A549 (cell line): ENCODE measurements around the gene HOXA13. TPM values are rescaled to one million over a fixed set of nuclear protein-coding genes. Genes with fewer than 3 reads are reported as not detected.

Source experiments
- ATAC-seq, 2 experiments: fragments of 200-7000 bp in 1 of 2; fragments of >200 bp in 1 of 2; cut with Nextera tagmentation in 1 of 2; cut with Tn5 transposase in 1 of 2; 3 replicates each; pipeline versions ENCODE4 v1.8.0 to v1.9.1; 2018 to 2020; ENCODE audit warnings: mild to moderate bottlenecking in 1 of 2, moderate library complexity in 1 of 2
- CTCF ChIA-PET: fragments of 300-600 bp; sonication (Branson Sonifier 250); formaldehyde crosslinking; extraction: SDS; loops from one replicate; lab custom pipeline; 2021; ENCODE audit warnings: antibody characterized with exemption, inconsistent platforms; lab: Yijun Ruan, JAX
- POLR2A ChIA-PET: fragments of 350-600 bp; formaldehyde crosslinking; extraction: SDS; loops from one replicate; lab custom pipeline; 2021; ENCODE audit warnings: antibody characterized with exemption, inconsistent platforms; lab: Yijun Ruan, JAX
- DNase-seq, 2 experiments: peaks; one replicate each; pipeline versions ENCODE4 v3.0.0 to v3.0.0-alpha.2; 2011 to 2016; ENCODE audit warnings: low read depth in 1 of 2, low spot score in 1 of 2
- FAIRE-seq: peaks from 2 replicates; lab custom pipeline; 2011; peaks lifted over from hg19 to GRCh38; lab: Jason Lieb, UNC
- H3K27ac ChIP-seq, 2 experiments: fragments of >200 bp; sonication (Bioruptor Twin); formaldehyde crosslinking; 3 replicates each; pipeline ENCODE4 v1.5.1; 2016 to 2017
- H3K4me1 ChIP-seq: fragments of >200 bp; sonication (Bioruptor Twin); formaldehyde crosslinking; 3 replicates; pipeline ENCODE4 v1.6.1; 2016
- H3K4me2 ChIP-seq: fragments of >200 bp; sonication (Bioruptor Twin); formaldehyde crosslinking; 3 replicates; pipeline ENCODE4 v1.6.1; 2016
- H3K4me3 ChIP-seq: fragments of >200 bp; sonication (Bioruptor Twin); formaldehyde crosslinking; 3 replicates; pipeline ENCODE4 v1.5.1; 2016
- H3K9me3 ChIP-seq: fragments of >200 bp; sonication (Bioruptor Twin); formaldehyde crosslinking; 3 replicates; pipeline ENCODE4 v1.6.1; 2016
- CEBPB ChIP-seq, 2 experiments: fragments of >200 bp in 1 of 2; sonication (Bioruptor Twin) in 1 of 2; formaldehyde crosslinking in 1 of 2; IDR thresholded peaks; 2 replicates each; pipeline ENCODE4 v1.6.1; 2012 to 2016
- CHD4 ChIP-seq: fragments of 200-600 bp; sonication (generic); IDR thresholded peaks from 2 replicates; pipeline ENCODE4 v1.6.1; 2016; ENCODE audit warnings: antibody characterized with exemption, mild to moderate bottlenecking, borderline replicate concordance
- EHMT2 ChIP-seq: fragments of 200-600 bp; sonication (generic); IDR thresholded peaks from 2 replicates; pipeline ENCODE4 v1.6.1; 2016; ENCODE audit warnings: antibody characterized with exemption, low read depth, mild to moderate bottlenecking, moderate library complexity
- GATA3 ChIP-seq: IDR thresholded peaks from 2 replicates; pipeline ENCODE4 v1.6.1; 2012; ENCODE audit warnings: borderline replicate concordance
- HDAC2 ChIP-seq: fragments of 200-600 bp; sonication (generic); IDR thresholded peaks from 2 replicates; pipeline ENCODE4 v1.6.1; 2016
- HEYL ChIP-seq: fragments of 250-450 bp; sonication (Bioruptor Pico); IDR thresholded peaks from 2 replicates; pipeline ENCODE4 v1.8.0; 2021; ENCODE audit warnings: mild to moderate bottlenecking, moderate library complexity
- HOXA7 ChIP-seq: fragments of 250-450 bp; sonication (Bioruptor Pico); IDR thresholded peaks from 2 replicates; pipeline ENCODE4 v1.5.0; 2020; ENCODE audit warnings: mild to moderate bottlenecking, moderate library complexity
- HOXB13 ChIP-seq: fragments of 250-450 bp; sonication (Bioruptor Pico); IDR thresholded peaks from 2 replicates; pipeline ENCODE4 v1.5.0; 2020; ENCODE audit warnings: low read depth, mild to moderate bottlenecking, moderate library complexity
- JUNB ChIP-seq: fragments of >200 bp; sonication (Bioruptor Twin); formaldehyde crosslinking; IDR thresholded peaks from 2 replicates; pipeline ENCODE4 v1.6.1; 2016
- KDM5A ChIP-seq: fragments of 200-600 bp; sonication (generic); IDR thresholded peaks from 2 replicates; pipeline ENCODE4 v1.6.1; 2016; ENCODE audit warnings: antibody characterized with exemption, mild to moderate bottlenecking
- MAX ChIP-seq: IDR thresholded peaks from 2 replicates; pipeline ENCODE4 v1.6.1; 2012
- MYC ChIP-seq: IDR thresholded peaks from 2 replicates; pipeline ENCODE4 v1.6.1; 2012; ENCODE audit warnings: mild to moderate bottlenecking, inconsistent platforms, low read length, improper control_type of control experiment, borderline replicate concordance
- NFE2L2 ChIP-seq: fragments of 150-350 bp; conservative IDR thresholded peaks from 2 replicates; pipeline ENCODE4 v1.6.1; 2014; ENCODE audit warnings: low read length
- NPAS2 ChIP-seq: fragments of 250-450 bp; sonication (Bioruptor Pico); IDR thresholded peaks from 2 replicates; pipeline ENCODE4 v1.8.0; 2022; ENCODE audit warnings: mild to moderate bottlenecking, moderate library complexity, borderline replicate concordance
- NR3C1 ChIP-seq: fragments of >200 bp; sonication (Bioruptor Twin); formaldehyde crosslinking; IDR thresholded peaks from 3 replicates; pipeline ENCODE4 v1.6.1; 2017
- PHF8 ChIP-seq: fragments of 200-600 bp; sonication (generic); IDR thresholded peaks from 2 replicates; pipeline ENCODE4 v1.6.1; 2016; ENCODE audit warnings: low read depth, mild to moderate bottlenecking, antibody characterized with exemption, moderate library complexity, borderline replicate concordance
- POLR2A ChIP-seq: IDR thresholded peaks from 2 replicates; pipeline ENCODE4 v1.6.1; 2012; ENCODE audit warnings: mild to moderate bottlenecking, low read length
- RAD21 ChIP-seq, 2 experiments: fragments of >200 bp in 1 of 2; sonication (Bioruptor Twin) in 1 of 2; formaldehyde crosslinking in 1 of 2; IDR thresholded peaks in 1 of 2; conservative IDR thresholded peaks in 1 of 2; 2 replicates in 1 of 2; 3 replicates in 1 of 2; pipeline ENCODE4 v1.6.1; 2012 to 2018; ENCODE audit warnings: inconsistent platforms in 1 of 2
- RCOR1 ChIP-seq: fragments of 150-350 bp; IDR thresholded peaks from 2 replicates; pipeline ENCODE4 v1.6.1; 2014; ENCODE audit warnings: antibody characterized with exemption, low read length, low read depth
- USF2 ChIP-seq: fragments of 450-650 bp; IDR thresholded peaks from 2 replicates; pipeline ENCODE4 v1.6.1; 2014; ENCODE audit warnings: antibody characterized with exemption
- ZFP36 ChIP-seq: fragments of 450-650 bp; IDR thresholded peaks from 2 replicates; pipeline ENCODE4 v1.6.1; 2014; ENCODE audit warnings: borderline replicate concordance; ENCODE audit not compliant: partially characterized antibody
- ZNF302 ChIP-seq: fragments of 250-450 bp; sonication (Bioruptor Pico); IDR thresholded peaks from 2 replicates; pipeline ENCODE4 v1.9.0; 2021; ENCODE audit warnings: inconsistent platforms, mild to moderate bottlenecking, moderate library complexity
- WGBS: methylation state at CpG from one replicate; pipeline ENCODE4 v1.1.6; 2017; ENCODE audit errors: missing lambda C conversion rate; 5-methylcytosine and 5-hydroxymethylcytosine counted together
- polyA plus RNA-seq, 4 experiments: library from polyadenylated mRNA; depleted of rRNA in 3 of 4; stranded (reverse); fragments of >200 nt; fragmentation: RNase III in 1 of 4; extraction: RNeasy Plus Mini Kit Qiagen cat#74134 plus additional on column Dnase treatment in 1 of 4; gene quantifications; 2 replicates in 3 of 4; 3 replicates in 1 of 4; pipeline ENCODE4 v1.2.3, GENCODE V29; 2011 to 2017
- TF ChIP-seq, protein P1 (sequence below): IDR thresholded peaks from 2 replicates; pipeline ENCODE4 v1.6.1; 2012
- TF ChIP-seq, protein P2 (sequence below): fragments of 250-450 bp; sonication (Bioruptor Pico); IDR thresholded peaks from 2 replicates; pipeline ENCODE4 v1.5.0; 2021; ENCODE audit warnings: mild to moderate bottlenecking, moderate library complexity, borderline replicate concordance
- TF ChIP-seq, protein P3 (sequence below): fragments of 250-450 bp; sonication (Bioruptor Pico); IDR thresholded peaks from 2 replicates; pipeline ENCODE4 v1.5.0; 2020; ENCODE audit warnings: low read depth, mild to moderate bottlenecking, moderate library complexity

The HOXA13 gene
- polyA plus RNA-seq, 2 of the 4 experiments (the other 2 are of a cell fraction), result 2.2 to 2.7 TPM

DNA sequence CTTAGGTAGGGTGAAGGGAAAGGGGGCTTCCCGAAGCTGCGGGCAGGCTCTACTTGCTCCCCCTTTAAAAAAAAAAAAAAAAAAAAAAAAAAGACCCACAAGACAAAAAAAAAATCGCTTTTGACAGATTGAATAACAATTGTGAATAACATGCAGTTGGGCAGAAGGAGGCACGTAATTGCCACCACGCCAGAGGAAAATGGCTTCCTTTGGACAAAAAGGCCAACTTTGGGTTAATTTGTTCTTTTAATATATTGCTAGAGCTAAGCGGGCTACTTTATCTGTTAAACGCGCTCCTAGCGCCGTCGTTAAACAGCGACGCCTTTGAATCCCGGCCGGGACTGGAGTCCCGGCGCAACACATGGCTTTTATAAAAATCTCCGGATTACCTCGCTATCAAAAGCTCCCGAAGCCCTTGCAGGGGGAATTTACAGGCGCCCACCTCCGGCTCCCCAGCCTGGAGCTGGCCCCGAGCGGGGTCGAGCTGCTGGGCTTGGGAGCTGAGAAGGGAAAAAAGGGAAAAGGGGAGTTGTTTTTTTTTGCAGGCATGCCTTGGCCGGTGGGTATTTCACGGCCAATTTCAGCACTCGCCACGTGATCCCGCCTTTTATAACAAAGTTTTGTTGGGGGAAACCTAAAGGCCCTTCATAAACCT, 16.1 kb downstream of the HOXA13 start:
- TF ChIP-seq USF2 (peak; percentile 54), CEBPB (IDR thresholded peaks at IDR 0.05) (no peak), MAX (peak; percentile 59; the same call in 1 of the 2 replicates)
- TF ChIP-seq, all 56 proteins: peak for 2
- 60% methylated on average over 30 of the region's 30 CpGs for WGBS
- no peak for ATAC-seq
- peak overlapping the region; percentile 77 for H3K4me2 ChIP-seq
- peaks cover 27% of the 10 kb centered on the region for H3K4me1 ChIP-seq
- H3K4me3 ChIP-seq, result peak overlapping the region; percentile 49
- H3K27ac ChIP-seq, result peak overlapping the region; percentile 69 to 94
- POLR2A ChIA-PET, result interaction anchor here (0.7 kb wide), 1 partner anchor 9 kb away, joined by 4 read pairs; no protein-coding TSS in a partner anchor
- H3K9me3 ChIP-seq, result no peaks in the 10 kb centered on the region
- CTCF ChIA-PET, result interaction anchor here (1.5 to 4.2 kb wide), 2 partner anchors 12 to 873 kb away, joined by 3 to 27 read pairs; no protein-coding TSS in a partner anchor
- no peak for FAIRE-seq
- no peak for DNase-seq

DNA sequence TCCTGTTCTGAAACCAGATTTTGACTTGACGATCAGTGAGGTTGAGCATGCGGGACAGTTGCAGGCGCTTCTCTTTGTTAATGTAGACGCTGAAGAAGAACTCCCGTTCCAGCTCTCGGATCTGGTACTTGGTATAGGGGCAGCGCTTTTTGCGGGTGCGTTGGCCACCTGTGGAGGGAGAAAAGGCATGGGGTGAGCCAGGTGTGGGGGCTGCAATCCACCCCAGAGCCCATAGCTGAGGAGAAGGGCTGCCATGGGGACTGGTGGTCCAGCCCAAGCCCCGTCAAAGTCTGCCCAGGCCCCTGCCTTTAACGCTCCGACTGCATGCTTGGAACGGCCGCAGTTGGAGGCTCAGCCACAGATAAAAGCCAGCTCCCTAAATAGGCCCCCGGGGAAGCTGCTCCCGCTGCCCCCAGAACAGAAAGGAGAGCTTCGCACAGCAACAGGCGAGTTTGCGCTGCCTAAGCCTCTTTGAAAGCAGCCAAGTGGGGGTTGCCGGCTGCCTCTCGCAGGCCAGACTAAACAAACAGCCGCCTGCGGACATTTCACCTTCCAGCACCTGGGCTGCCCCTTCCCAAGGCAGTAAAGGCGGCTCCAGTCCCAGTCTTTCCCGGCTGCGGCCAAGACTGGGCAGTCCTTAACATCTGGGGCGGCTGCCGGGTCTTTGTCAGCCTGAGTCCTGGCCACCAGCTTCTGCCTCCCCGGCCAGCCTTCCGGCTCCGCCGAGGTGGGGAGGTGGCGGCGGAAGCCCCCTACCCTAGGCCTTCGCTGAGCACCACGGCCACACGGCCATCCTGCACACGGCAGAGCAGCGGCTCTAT, 16.8 kb downstream of the HOXA13 start:
- ATAC-seq, result no peak
- peak overlapping the region; percentile 77 for H3K4me2 ChIP-seq
- CTCF ChIA-PET, result interaction anchor here (1.2 to 2.1 kb wide), 5 partner anchors 12 to 874 kb away, joined by 3 to 6 read pairs (median 3); no protein-coding TSS in a partner anchor

GRCh38 chr7:27182285-27182841, 17.5 kb downstream of the HOXA13 start:
- Histone ChIP-seq H3K4me2 (no peak overlapping the region), H3K4me1 (peaks cover 27% of the 10 kb centered on the region), H3K9me3 (no peaks in the 10 kb centered on the region), H3K4me3 (no peak overlapping the region), H3K27ac (no peak overlapping the region)
- no peak for FAIRE-seq
- no peak for ATAC-seq
- no peak for DNase-seq
- ChIA-PET CTCF (interaction anchor here (1.2 to 2.1 kb wide), 5 partner anchors 9 to 53 kb away, joined by 3 to 6 read pairs (median 5); no protein-coding TSS in a partner anchor), POLR2A (no interaction called here)
- no peak for TF ChIP-seq NFE2L2
- no peak for TF ChIP-seq RCOR1
- no peak for TF ChIP-seq PHF8
- TF ChIP-seq RAD21 (conservative IDR thresholded peaks at IDR 0.05 in 1 of 2, IDR thresholded peaks at IDR 0.05 in 1 of 2), result no peak
- TF ChIP-seq HDAC2, result no peak
- no peak for TF ChIP-seq HEYL
- TF ChIP-seq, protein P1, sequence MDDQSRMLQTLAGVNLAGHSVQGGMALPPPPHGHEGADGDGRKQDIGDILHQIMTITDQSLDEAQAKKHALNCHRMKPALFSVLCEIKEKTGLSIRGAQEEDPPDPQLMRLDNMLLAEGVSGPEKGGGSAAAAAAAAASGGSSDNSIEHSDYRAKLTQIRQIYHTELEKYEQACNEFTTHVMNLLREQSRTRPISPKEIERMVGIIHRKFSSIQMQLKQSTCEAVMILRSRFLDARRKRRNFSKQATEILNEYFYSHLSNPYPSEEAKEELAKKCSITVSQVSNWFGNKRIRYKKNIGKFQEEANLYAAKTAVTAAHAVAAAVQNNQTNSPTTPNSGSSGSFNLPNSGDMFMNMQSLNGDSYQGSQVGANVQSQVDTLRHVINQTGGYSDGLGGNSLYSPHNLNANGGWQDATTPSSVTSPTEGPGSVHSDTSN, result no peak
- TF ChIP-seq EHMT2, result no peak
- no peak for TF ChIP-seq POLR2A
- no peak for TF ChIP-seq ZFP36
- WGBS, result 77% methylated on average over 4 of the region's 4 CpGs

More for the DNA sequence above, 16.8 kb downstream of the HOXA13 start:
- TF ChIP-seq, protein P2, sequence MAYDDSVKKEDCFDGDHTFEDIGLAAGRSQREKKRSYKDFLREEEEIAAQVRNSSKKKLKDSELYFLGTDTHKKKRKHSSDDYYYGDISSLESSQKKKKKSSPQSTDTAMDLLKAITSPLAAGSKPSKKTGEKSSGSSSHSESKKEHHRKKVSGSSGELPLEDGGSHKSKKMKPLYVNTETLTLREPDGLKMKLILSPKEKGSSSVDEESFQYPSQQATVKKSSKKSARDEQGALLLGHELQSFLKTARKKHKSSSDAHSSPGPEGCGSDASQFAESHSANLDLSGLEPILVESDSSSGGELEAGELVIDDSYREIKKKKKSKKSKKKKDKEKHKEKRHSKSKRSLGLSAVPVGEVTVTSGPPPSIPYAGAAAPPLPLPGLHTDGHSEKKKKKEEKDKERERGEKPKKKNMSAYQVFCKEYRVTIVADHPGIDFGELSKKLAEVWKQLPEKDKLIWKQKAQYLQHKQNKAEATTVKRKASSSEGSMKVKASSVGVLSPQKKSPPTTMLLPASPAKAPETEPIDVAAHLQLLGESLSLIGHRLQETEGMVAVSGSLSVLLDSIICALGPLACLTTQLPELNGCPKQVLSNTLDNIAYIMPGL, result no peak
- TF ChIP-seq CHD4 (no peak), MYC (no peak), NPAS2 (CRISPR knock-in tag) (no peak), KDM5A (no peak), NFE2L2 (no peak), JUNB (no peak), HOXB13 (CRISPR knock-in tag) (no peak), RAD21 (conservative IDR thresholded peaks at IDR 0.05 in 1 of 2, IDR thresholded peaks at IDR 0.05 in 1 of 2) (no peak), GATA3 (no peak), ZNF302 (CRISPR knock-in tag) (no peak), NR3C1 (no peak), HOXA7 (CRISPR knock-in tag) (no peak)
- TF ChIP-seq, protein P3, sequence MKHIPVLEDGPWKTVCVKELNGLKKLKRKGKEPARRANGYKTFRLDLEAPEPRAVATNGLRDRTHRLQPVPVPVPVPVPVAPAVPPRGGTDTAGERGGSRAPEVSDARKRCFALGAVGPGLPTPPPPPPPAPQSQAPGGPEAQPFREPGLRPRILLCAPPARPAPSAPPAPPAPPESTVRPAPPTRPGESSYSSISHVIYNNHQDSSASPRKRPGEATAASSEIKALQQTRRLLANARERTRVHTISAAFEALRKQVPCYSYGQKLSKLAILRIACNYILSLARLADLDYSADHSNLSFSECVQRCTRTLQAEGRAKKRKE (CRISPR knock-in tag), result no peak
- Histone ChIP-seq H3K27ac (peak overlapping the region in 1 of 2 experiments; percentile 30; a peak in 1 of 6 replicates), H3K4me3 (no peak overlapping the region), H3K9me3 (no peaks in the 10 kb centered on the region), H3K4me1 (peaks cover 27% of the 10 kb centered on the region)
- WGBS, result 97% methylated on average over 32 of the region's 39 CpGs
- POLR2A ChIA-PET, result no interaction called here
- FAIRE-seq (no peak), DNase-seq (no peak)
